CD4-positive, alpha-beta memory T cell (primary cell): Measurements from ENCODE around the gene NDOR1. TPM values are rescaled to one million over a fixed set of nuclear protein-coding genes. Genes with fewer than 3 reads are reported as not detected.

Experiments
- CTCF ChIA-PET: fragments of 350-600 bp; sonication (Branson Sonifier 250); formaldehyde crosslinking; loops from one replicate; lab custom pipeline; 2021; ENCODE audit warnings: inconsistent platforms; ENCODE audit not compliant: partially characterized antibody; lab: Charles Lee
- POLR2A ChIA-PET: fragments of 350-600 bp; sonication (Branson Sonifier 250); formaldehyde crosslinking; loops from one replicate; lab custom pipeline; 2021; ENCODE audit not compliant: partially characterized antibody; lab: Charles Lee
- DNase-seq, 5 donors: peaks; one replicate each; pipeline versions ENCODE4 v3.0.0 to v3.0.0-alpha.2; 2020 to 2022; ENCODE audit warnings: mixed read lengths in 1 of 5
- H3K27ac ChIP-seq: one replicate; pipeline ENCODE4 v1.7.0; 2013; ENCODE audit warnings: low read depth, low read length
- H3K27me3 ChIP-seq: 2 replicates; pipeline ENCODE4 v1.7.0; 2013; ENCODE audit warnings: mild to moderate bottlenecking, low read length, moderate library complexity; ENCODE audit not compliant: insufficient read depth
- H3K36me3 ChIP-seq: 2 replicates; pipeline ENCODE4 v1.7.0; 2013; ENCODE audit warnings: mild to moderate bottlenecking, low read length, moderate library complexity; ENCODE audit not compliant: insufficient read depth
- H3K4me1 ChIP-seq: 2 replicates; pipeline ENCODE4 v1.7.0; 2013; ENCODE audit warnings: mild to moderate bottlenecking, low read length, moderate library complexity; ENCODE audit not compliant: insufficient read depth
- H3K4me3 ChIP-seq, 2 donors: one replicate each; pipeline ENCODE4 v1.7.0; 2013; ENCODE audit warnings: low read length in 2 of 2, mild to moderate bottlenecking in 1 of 2
- H3K9me3 ChIP-seq, 2 donors: one replicate each; pipeline ENCODE4 v1.7.0; 2013; ENCODE audit warnings: low read length in 2 of 2, control low read depth in 1 of 2; ENCODE audit not compliant: control insufficient read depth in 1 of 2
- H3K27ac Mint-ChIP-seq, 7 donors: one replicate each; pipeline ENCODE4 v1.8.0; 2020 to 2021; ENCODE audit warnings: mixed read lengths in 7 of 7, mild to moderate bottlenecking in 6 of 7, inconsistent platforms in 3 of 7, moderate library complexity in 3 of 7
- H3K27me3 Mint-ChIP-seq, 2 donors: one replicate each; pipeline ENCODE4 v1.8.0; 2020 to 2021; ENCODE audit warnings: mixed read lengths in 2 of 2
- H3K36me3 Mint-ChIP-seq, 2 donors: one replicate each; pipeline ENCODE4 v1.8.0; 2020 to 2021; ENCODE audit warnings: mixed read lengths in 2 of 2, inconsistent platforms in 1 of 2, mild to moderate bottlenecking in 1 of 2
- H3K4me1 Mint-ChIP-seq, 4 donors: one replicate each; pipeline ENCODE4 v1.8.0; 2020 to 2021; ENCODE audit warnings: mixed read lengths in 4 of 4, mild to moderate bottlenecking in 1 of 4
- H3K4me3 Mint-ChIP-seq, 8 donors: one replicate each; pipeline ENCODE4 v1.8.0; 2020 to 2021; ENCODE audit warnings: mixed read lengths in 8 of 8, mild to moderate bottlenecking in 7 of 8, moderate library complexity in 6 of 8, inconsistent platforms in 3 of 8
- H3K9me3 Mint-ChIP-seq, 8 donors: one replicate each; pipeline ENCODE4 v1.8.0; 2020 to 2021; ENCODE audit warnings: mixed read lengths in 8 of 8, mild to moderate bottlenecking in 5 of 8, inconsistent platforms in 3 of 8, moderate library complexity in 1 of 8
- intact Hi-C: fragments of 100-400 bp; cut with micrococcal nuclease; formaldehyde crosslinking; loops from one replicate; pipeline ENCODE4 v1.15.1; 2023
- polyA plus RNA-seq, 2 donors: library from polyadenylated mRNA; unstranded; fragments of 300-500 nt; fragmentation: Illumina TruSeq; gene quantifications; one replicate each; pipeline ENCODE4 v1.2.3, GENCODE V29; 2021
- total RNA-seq, 2 experiments: library from RNA; stranded (reverse); gene quantifications; one replicate each; pipeline ENCODE4 v1.2.3, GENCODE V29; 2021

The NDOR1 gene
- total and polyA plus RNA-seq, 4 experiments from 2014 or later, result 4.6 to 37.1 (median 23.1) TPM

- ChIA-PET POLR2A (interaction anchor here (8.9 kb wide), 1 partner anchor 17 kb away, joined by 169 read pairs; the partner anchor contains the start of genes NDOR1, TMEM203 and TPRN), CTCF (no interaction called here)
- H3K4me3 ChIP-seq, result no peak overlapping the region
- Mint-ChIP-seq H3K4me3 (peak overlapping the region in 1 of 8 donors; percentile 33), H3K27me3 (no peaks in the 10 kb centered on the region), H3K27ac (peak overlapping the region in 1 of 7 donors; percentile 6), H3K36me3 (peaks cover 11 to 30% of the 10 kb centered on the region in 2 donors), H3K9me3 (peaks cover 0 to 5% (median 0%) of the 10 kb centered on the region in 8 donors), H3K4me1 (peaks cover 22 to 52% (median 30%) of the 10 kb centered on the region in 4 donors)
- peaks cover 36% of the 10 kb centered on the region for H3K4me1 ChIP-seq
- intact Hi-C loops, result no loop called here
- H3K27ac ChIP-seq, result no peak overlapping the region
- no peaks in the 10 kb centered on the region for H3K27me3 ChIP-seq
- DNase-seq, result no peak
- peaks cover 42% of the 10 kb centered on the region for H3K36me3 ChIP-seq
- H3K9me3 ChIP-seq, result no peaks in the 10 kb centered on the region
Observed at GRCh38 chr9:137184881-137185660, 20.4 kb upstream of the NDOR1 start.

GRCh38 chr9:137185921-137186320 is 19.6 kb upstream of the NDOR1 start:
- CTCF ChIA-PET, result no interaction called here
- peaks cover 22 to 60% (median 33%) of the 10 kb centered on the region in 4 donors for H3K4me1 Mint-ChIP-seq

GRCh38 chr9:137186385-137186784 is 19.1 kb upstream of the NDOR1 start:
- Mint-ChIP-seq H3K27me3 (no peaks in the 10 kb centered on the region), H3K36me3 (peaks cover 11 to 33% of the 10 kb centered on the region in 2 donors), H3K9me3 (peaks cover 0 to 5% (median 0%) of the 10 kb centered on the region in 8 donors), H3K4me3 (peak overlapping the region; percentile 65 to 97 (median 90)), H3K27ac (peak overlapping the region in 3 of 7 donors; percentile 18 to 91 (median 50)), H3K4me1 (peaks cover 22 to 63% (median 33%) of the 10 kb centered on the region in 4 donors)
- Histone ChIP-seq H3K27me3 (no peaks in the 10 kb centered on the region), H3K4me3 (no peak overlapping the region), H3K9me3 (no peaks in the 10 kb centered on the region), H3K27ac (no peak overlapping the region), H3K4me1 (peaks cover 41% of the 10 kb centered on the region), H3K36me3 (peaks cover 35% of the 10 kb centered on the region)
- intact Hi-C loops, result no loop called here
- no peak for DNase-seq
- ChIA-PET CTCF (interaction anchor here (3.8 kb wide), 1 partner anchor 51 kb away, joined by 15 read pairs; no protein-coding TSS in a partner anchor), POLR2A (interaction anchor here (8.9 kb wide), 1 partner anchor 16 kb away, joined by 169 read pairs; the partner anchor contains the start of genes NDOR1, TMEM203 and TPRN)

More at GRCh38 chr9:137185921-137186320, 19.6 kb upstream of the NDOR1 start:
- Mint-ChIP-seq H3K9me3 (peaks cover 0 to 5% (median 0%) of the 10 kb centered on the region in 8 donors), H3K27me3 (no peaks in the 10 kb centered on the region), H3K36me3 (peaks cover 11 to 32% of the 10 kb centered on the region in 2 donors), H3K4me3 (peak overlapping the region in 1 of 8 donors; percentile 92), H3K27ac (peak overlapping the region in 1 of 7 donors; percentile 18)
- intact Hi-C loops, result no loop called here
- Histone ChIP-seq H3K27me3 (no peaks in the 10 kb centered on the region), H3K27ac (no peak overlapping the region), H3K4me1 (peaks cover 41% of the 10 kb centered on the region), H3K36me3 (peaks cover 39% of the 10 kb centered on the region), H3K9me3 (no peaks in the 10 kb centered on the region), H3K4me3 (no peak overlapping the region)
- DNase-seq, result no peak
- POLR2A ChIA-PET, result interaction anchor here (8.9 kb wide), 1 partner anchor 17 kb away, joined by 169 read pairs; the partner anchor contains the start of genes NDOR1, TMEM203 and TPRN

- Mint-ChIP-seq H3K9me3 (peaks cover 0 to 5% (median 0%) of the 10 kb centered on the region in 8 donors), H3K27ac (peak overlapping the region; percentile 60 to 98 (median 92)), H3K4me3 (peak overlapping the region; percentile 88 to 97 (median 93)), H3K36me3 (peaks cover 6 to 27% of the 10 kb centered on the region in 2 donors), H3K27me3 (no peaks in the 10 kb centered on the region), H3K4me1 (peaks cover 22 to 63% (median 33%) of the 10 kb centered on the region in 4 donors)
- peak overlapping the region; percentile 96 for H3K27ac ChIP-seq
- H3K4me3 ChIP-seq, result peak overlapping the region; percentile 81 to 90
- H3K9me3 ChIP-seq, result no peaks in the 10 kb centered on the region
- H3K4me1 ChIP-seq, result peaks cover 41% of the 10 kb centered on the region
- no peaks in the 10 kb centered on the region for H3K27me3 ChIP-seq
- peaks cover 33% of the 10 kb centered on the region for H3K36me3 ChIP-seq
- no peak for DNase-seq
- intact Hi-C loops, result no loop called here
- POLR2A ChIA-PET, result interaction anchor here (0.6 to 8.9 kb wide), 13 partner anchors 12 to 153 kb away, joined by 3 to 169 read pairs (median 11); partner anchors contain the start of genes CYSRT1, MAN1B1, NDOR1 and NELFB
- CTCF ChIA-PET, result interaction anchor here (0.9 to 3.8 kb wide), 5 partner anchors 13 to 92 kb away, joined by 3 to 15 read pairs (median 5); partner anchors contain the start of genes RNF224 and TPRN
Observed at GRCh38 chr9:137187386-137187785, 18.1 kb upstream of the NDOR1 start.

- Histone ChIP-seq H3K27me3 (no peaks in the 10 kb centered on the region), H3K4me3 (peak overlapping the region; percentile 81 to 90), H3K9me3 (no peaks in the 10 kb centered on the region), H3K36me3 (peaks cover 26% of the 10 kb centered on the region), H3K27ac (peak overlapping the region; percentile 96), H3K4me1 (peaks cover 41% of the 10 kb centered on the region)
- Mint-ChIP-seq H3K9me3 (peaks cover 0 to 5% (median 0%) of the 10 kb centered on the region in 8 donors), H3K36me3 (peaks cover 6 to 27% of the 10 kb centered on the region in 2 donors), H3K27me3 (no peaks in the 10 kb centered on the region), H3K4me1 (peaks cover 22 to 63% (median 33%) of the 10 kb centered on the region in 4 donors), H3K4me3 (peak overlapping the region; percentile 88 to 97 (median 93)), H3K27ac (peak overlapping the region; percentile 86 to 98 (median 94))
- intact Hi-C loops, result loop anchor here (1.0 to 2.0 kb wide), 5 partner anchors 12 to 101 kb away; partner anchors contain the start of genes MAN1B1, NDOR1, TMEM203 and TPRN
- CTCF ChIA-PET, result interaction anchor here (1.1 to 3.8 kb wide), 8 partner anchors 10 to 92 kb away, joined by 3 to 15 read pairs (median 5); partner anchors contain the start of genes RNF224 and TPRN
- POLR2A ChIA-PET, result interaction anchor here (0.6 to 8.9 kb wide), 17 partner anchors 11 to 654 kb away, joined by 3 to 169 read pairs (median 8); partner anchors contain the start of genes CYSRT1, MAN1B1, NDOR1 and NELFB
- DNase-seq, result no peak
Observed at GRCh38 chr9:137188086-137188489, 17.4 kb upstream of the NDOR1 start.

GRCh38 chr9:137188490-137189296 is 16.8 kb upstream of the NDOR1 start, which contains the start of the genes ANAPC2 and SSNA1:
Gene ANAPC2 (minus strand): TSS chr9:137188560. CDS start chr9:137188532, 28 bp downstream.
Gene SSNA1 (plus strand): TSS chr9:137188676. CDS start chr9:137188727, 51 bp downstream.
- DNase-seq, result peak; percentile 84 to 96 (median 92)
- Histone ChIP-seq H3K27ac (peak within 1 kb of the TSS; percentile 96), H3K9me3 (no peaks in the 10 kb centered on the region), H3K4me1 (peaks cover 41% of the 10 kb centered on the region), H3K27me3 (no peaks in the 10 kb centered on the region), H3K4me3 (peak within 1 kb of the TSS; percentile 81 to 90), H3K36me3 (peaks cover 20% of the 10 kb centered on the region)
- Mint-ChIP-seq H3K27ac (peak within 1 kb of the TSS; percentile 91 to 98 (median 96)), H3K4me1 (peaks cover 22 to 62% (median 33%) of the 10 kb centered on the region in 4 donors), H3K4me3 (peak within 1 kb of the TSS; percentile 91 to 97 (median 94)), H3K27me3 (no peaks in the 10 kb centered on the region), H3K9me3 (peaks cover 0 to 5% (median 0%) of the 10 kb centered on the region in 8 donors), H3K36me3 (peaks cover 6 to 22% of the 10 kb centered on the region in 2 donors)
- ChIA-PET CTCF (interaction anchor here (0.7 to 3.8 kb wide), 16 partner anchors 9 to 93 kb away, joined by 3 to 15 read pairs (median 3); partner anchors contain the start of genes NELFB, RNF224 and TPRN), POLR2A (interaction anchor here (0.8 to 8.9 kb wide), 22 partner anchors 12 to 655 kb away, joined by 3 to 169 read pairs (median 6); partner anchors contain the start of genes CYSRT1, EXD3, MAN1B1 and NDOR1)
- intact Hi-C loops, result loop anchor here (1.0 to 2.0 kb wide), 6 partner anchors 12 to 102 kb away; partner anchors contain the start of genes MAN1B1, NDOR1, TMEM203 and TPRN
